Endothelial cell of umbilical vein (primary cell): ENCODE measurements around the gene CSMD2. TPM values are rescaled to one million over a fixed set of nuclear protein-coding genes. Genes with fewer than 3 reads are reported as not detected.

Experiments used
- BruUV-seq: library from RNA; stranded (reverse); fragments of 400-500 nt; replicated peaks from 2 replicates; lab custom pipeline; 2021; lab: Mats Ljungman, UMichigan
- CTCF ChIA-PET: fragments of 300-600, 350-600 bp; sonication (Branson Sonifier 250); formaldehyde crosslinking; loops from one replicate; lab custom pipeline; 2021; ENCODE audit warnings: antibody characterized with exemption, inconsistent platforms; lab: Charles Lee
- POLR2A ChIA-PET: fragments of 300-600, 350-600 bp; sonication (Branson Sonifier 250); formaldehyde crosslinking; loops from one replicate; lab custom pipeline; 2021; ENCODE audit warnings: antibody characterized with exemption, inconsistent platforms; lab: Charles Lee
- DNase-seq: peaks from one replicate; pipeline ENCODE4 v3.0.0-alpha.2; 2011; ENCODE audit warnings: low read depth, low spot score
- FAIRE-seq: peaks from 2 replicates; lab custom pipeline; 2011; peaks lifted over from hg19 to GRCh38; lab: Jason Lieb, UNC
- H2AFZ ChIP-seq: 2 replicates; pipeline ENCODE4 v1.6.0; 2012; ENCODE audit warnings: low read depth, low read length, control low read depth, inconsistent platforms
- H3K27ac ChIP-seq: 2 replicates; pipeline ENCODE4 v1.5.1; 2011; ENCODE audit warnings: low read depth, mild to moderate bottlenecking, control low read depth, low read length, moderate library complexity; ENCODE audit not compliant: insufficient read depth
- H3K27me3 ChIP-seq, 2 experiments: 2 replicates each; pipeline versions ENCODE4 v1.6.0 to v1.6.1; 2011; ENCODE audit warnings: low read length in 2 of 2, mixed read lengths in 1 of 2; ENCODE audit not compliant: control insufficient read depth in 2 of 2, insufficient read depth in 2 of 2
- H3K36me3 ChIP-seq, 2 experiments: 2 replicates in 1 of 2; 3 replicates in 1 of 2; pipeline ENCODE4 v1.5.1; 2011; ENCODE audit warnings: low read length in 2 of 2, mild to moderate bottlenecking in 1 of 2, moderate library complexity in 1 of 2; ENCODE audit not compliant: control insufficient read depth in 2 of 2, insufficient read depth in 2 of 2; ENCODE audit errors: extremely low read depth in 1 of 2
- H3K4me1 ChIP-seq: 3 replicates; pipeline ENCODE4 v1.5.1; 2011; ENCODE audit warnings: mild to moderate bottlenecking, low read length; ENCODE audit not compliant: control insufficient read depth, insufficient read depth; ENCODE audit errors: extremely low read depth
- H3K4me2 ChIP-seq: 2 replicates; pipeline ENCODE4 v1.6.1; 2011; ENCODE audit warnings: low read length, control low read depth, mixed read lengths; ENCODE audit not compliant: insufficient read depth
- H3K4me3 ChIP-seq, 3 experiments: fragments of 200-600 bp in 1 of 3; sonication (generic), shearing (Covaris generic) in 1 of 3; replicated peaks in 1 of 3; 2 replicates each; pipeline ENCODE4 v1.5.1; 2011 to 2016; ENCODE audit warnings: control low read depth in 3 of 3, low read length in 3 of 3, mild to moderate bottlenecking in 2 of 3, inconsistent platforms in 1 of 3, low read depth in 1 of 3, moderate library complexity in 1 of 3; ENCODE audit not compliant: insufficient read depth in 1 of 3
- H3K79me2 ChIP-seq: 2 replicates; pipeline ENCODE4 v1.6.0; 2012; ENCODE audit warnings: low read length, inconsistent platforms; ENCODE audit not compliant: control insufficient read depth, insufficient read depth
- H3K9ac ChIP-seq: replicated peaks from 2 replicates; pipeline ENCODE3; 2011; ENCODE audit warnings: low read length, control low read depth; ENCODE audit not compliant: insufficient read depth; ENCODE audit errors: extremely low read depth
- H3K9me1 ChIP-seq: replicated peaks from 3 replicates; pipeline ENCODE4 v1.6.0; 2011; ENCODE audit warnings: mild to moderate bottlenecking, low read length; ENCODE audit not compliant: control insufficient read depth, insufficient read depth; ENCODE audit errors: extremely low read depth
- H3K9me3 ChIP-seq: replicated peaks from 2 replicates; pipeline ENCODE4 v1.5.1; 2012; ENCODE audit warnings: low read length, inconsistent platforms; ENCODE audit not compliant: control insufficient read depth, insufficient read depth
- H4K20me1 ChIP-seq: replicated peaks from 2 replicates; pipeline ENCODE3; 2011; ENCODE audit warnings: mild to moderate bottlenecking, low read length; ENCODE audit not compliant: control insufficient read depth, insufficient read depth; ENCODE audit errors: extremely low read depth
- EZH2 ChIP-seq: IDR thresholded peaks from 2 replicates; pipeline ENCODE4 v1.6.1; 2012; ENCODE audit warnings: borderline replicate concordance, low read depth, mild to moderate bottlenecking, moderate library complexity, low read length, inconsistent platforms; ENCODE audit not compliant: severe bottlenecking
- FOS ChIP-seq: IDR thresholded peaks from 2 replicates; pipeline ENCODE4 v1.6.1; 2011; ENCODE audit warnings: mild to moderate bottlenecking, low read length, moderate library complexity, borderline replicate concordance; ENCODE audit not compliant: insufficient read depth
- GATA2 ChIP-seq: IDR thresholded peaks from 2 replicates; pipeline ENCODE4 v1.7.0; 2011; ENCODE audit warnings: low read depth, mild to moderate bottlenecking, moderate library complexity, mixed read lengths, low read length; ENCODE audit not compliant: insufficient read length, insufficient read depth
- JUN ChIP-seq: IDR thresholded peaks from 2 replicates; pipeline ENCODE4 v1.6.1; 2011; ENCODE audit warnings: borderline replicate concordance, low read depth; ENCODE audit not compliant: insufficient read length, insufficient read depth
- MYC ChIP-seq: IDR thresholded peaks from one replicate; pipeline ENCODE4 v1.6.1; 2011; ENCODE audit warnings: mild to moderate bottlenecking, low read depth, low read length
- POLR2A ChIP-seq: IDR thresholded peaks from 2 replicates; pipeline ENCODE4 v1.6.1; 2012; ENCODE audit warnings: low read depth, mild to moderate bottlenecking, control low read depth, low read length
- POLR2AphosphoS5 ChIP-seq: IDR thresholded peaks from 2 replicates; pipeline ENCODE4 v1.6.1; 2012; ENCODE audit warnings: low read depth, mild to moderate bottlenecking, control low read depth, low read length, moderate library complexity; ENCODE audit not compliant: insufficient read depth
- dilution Hi-C: fragments of 300-500 bp; cut with MboI; formaldehyde crosslinking; loops from one replicate; pipeline ENCODE4 v1.15.0; 2019; ENCODE audit warnings: low sequenced_read_pairs; ENCODE audit not compliant: extremely low pct_ligation_motif_present
- intact Hi-C: fragments of 100-400 bp; cut with micrococcal nuclease; formaldehyde crosslinking; loops from one replicate; pipeline ENCODE4 v1.10.0; 2022
- polyA plus RNA-seq, 4 experiments: library from polyadenylated mRNA; depleted of rRNA in 3 of 4; stranded (reverse) in 3 of 4; unstranded in 1 of 4; fragments of >200 nt; gene quantifications; 2 replicates each; pipeline versions ENCODE4 v1.2.1 to v1.2.3, GENCODE V29; 2011 to 2012; ENCODE audit warnings: missing spikeins in 1 of 4
- total RNA-seq: library from RNA; stranded (reverse); gene quantifications from 2 replicates; pipeline ENCODE4 v1.2.3, GENCODE V29; 2021
- TF ChIP-seq, protein P1 (sequence below): IDR thresholded peaks from 2 replicates; pipeline ENCODE4 v1.6.1; 2011; ENCODE audit not compliant: insufficient read depth, insufficient read length
- TF ChIP-seq, protein P2 (sequence below), 2 donors: IDR thresholded peaks; 1 replicate in 1 of 2; 2 replicates in 1 of 2; pipeline ENCODE4 v1.5.1; 2011; ENCODE audit warnings: low read length in 2 of 2, mild to moderate bottlenecking in 2 of 2, moderate library complexity in 2 of 2, control low read depth in 1 of 2, inconsistent platforms in 1 of 2, low read depth in 1 of 2; ENCODE audit not compliant: insufficient read depth in 1 of 2; ENCODE audit errors: extremely low read depth in 1 of 2

The CSMD2 gene
- total and polyA plus RNA-seq, 2 donors (not counting 3 experiments of a cell fraction or from before 2014, with no cell fraction given), result under 0.01 TPM; not detected in 1

DNA sequence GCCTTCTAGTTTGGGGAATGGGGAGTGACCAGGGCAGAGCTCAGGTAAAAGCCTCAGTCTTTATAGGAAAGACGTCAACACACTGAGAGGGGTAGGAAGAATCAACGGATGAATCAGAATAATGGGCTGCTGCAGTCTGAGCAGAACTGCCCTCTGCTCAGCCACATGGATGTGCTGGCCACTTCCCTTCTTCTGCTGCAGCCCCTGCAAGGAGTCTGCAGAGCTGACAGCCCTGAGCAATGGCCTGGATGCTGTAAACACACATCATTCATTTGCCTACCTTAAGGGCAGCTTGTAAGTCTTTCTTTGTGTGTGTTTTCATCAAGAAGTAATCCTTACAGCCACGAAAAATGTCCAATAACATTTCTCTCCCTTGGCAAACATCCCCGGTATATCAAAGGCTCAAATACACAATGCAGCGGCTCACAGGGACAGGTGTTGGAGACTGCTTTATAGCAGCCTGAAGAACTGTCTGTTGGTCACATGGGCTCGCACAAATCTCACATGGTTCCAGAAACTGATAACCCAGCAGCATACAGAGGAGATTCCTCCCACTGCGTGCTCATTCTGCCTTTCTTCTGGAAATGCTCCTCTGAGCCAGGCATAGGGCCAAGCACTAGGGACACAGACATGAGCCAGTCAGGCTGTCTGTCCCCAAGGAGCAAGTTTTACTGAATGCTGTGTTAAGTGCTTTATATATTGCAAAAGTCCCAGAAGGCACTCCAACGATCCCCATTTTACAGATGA, 191.1 kb downstream of the CSMD2 start:
- ChIA-PET CTCF (no interaction called here), POLR2A (no interaction called here)
- Histone ChIP-seq H3K9me3 (no peaks in the 10 kb centered on the region), H3K4me3 (no peak overlapping the region), H3K36me3 (no peaks in the 10 kb centered on the region), H3K4me2 (no peak overlapping the region), H3K27ac (no peak overlapping the region), H3K79me2 (no peaks in the 10 kb centered on the region), H3K9ac (no peak overlapping the region), H3K4me1 (no peaks in the 10 kb centered on the region), H2AFZ (no peak overlapping the region), H4K20me1 (no peaks in the 10 kb centered on the region), H3K27me3 (no peaks in the 10 kb centered on the region), H3K9me1 (no peaks in the 10 kb centered on the region)
- intact Hi-C loops (no loop called here), dilution Hi-C loops (no loop called here)
- FAIRE-seq (no peak), DNase-seq (no peak)
- TF ChIP-seq POLR2A, result no peak
- TF ChIP-seq FOS, result no peak
- no peak for TF ChIP-seq POLR2AphosphoS5
- TF ChIP-seq, protein P1, sequence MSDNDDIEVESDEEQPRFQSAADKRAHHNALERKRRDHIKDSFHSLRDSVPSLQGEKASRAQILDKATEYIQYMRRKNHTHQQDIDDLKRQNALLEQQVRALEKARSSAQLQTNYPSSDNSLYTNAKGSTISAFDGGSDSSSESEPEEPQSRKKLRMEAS, result no peak
- TF ChIP-seq, protein P2, sequence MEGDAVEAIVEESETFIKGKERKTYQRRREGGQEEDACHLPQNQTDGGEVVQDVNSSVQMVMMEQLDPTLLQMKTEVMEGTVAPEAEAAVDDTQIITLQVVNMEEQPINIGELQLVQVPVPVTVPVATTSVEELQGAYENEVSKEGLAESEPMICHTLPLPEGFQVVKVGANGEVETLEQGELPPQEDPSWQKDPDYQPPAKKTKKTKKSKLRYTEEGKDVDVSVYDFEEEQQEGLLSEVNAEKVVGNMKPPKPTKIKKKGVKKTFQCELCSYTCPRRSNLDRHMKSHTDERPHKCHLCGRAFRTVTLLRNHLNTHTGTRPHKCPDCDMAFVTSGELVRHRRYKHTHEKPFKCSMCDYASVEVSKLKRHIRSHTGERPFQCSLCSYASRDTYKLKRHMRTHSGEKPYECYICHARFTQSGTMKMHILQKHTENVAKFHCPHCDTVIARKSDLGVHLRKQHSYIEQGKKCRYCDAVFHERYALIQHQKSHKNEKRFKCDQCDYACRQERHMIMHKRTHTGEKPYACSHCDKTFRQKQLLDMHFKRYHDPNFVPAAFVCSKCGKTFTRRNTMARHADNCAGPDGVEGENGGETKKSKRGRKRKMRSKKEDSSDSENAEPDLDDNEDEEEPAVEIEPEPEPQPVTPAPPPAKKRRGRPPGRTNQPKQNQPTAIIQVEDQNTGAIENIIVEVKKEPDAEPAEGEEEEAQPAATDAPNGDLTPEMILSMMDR (IDR thresholded peaks at IDR 0.05; ENCODE audit: extremely low read depth in 1 of 2, insufficient read depth in 1 of 2, low read depth in 1 of 2, low read length in 2 of 2), result no peak
- no peak for TF ChIP-seq EZH2
- no peak for TF ChIP-seq GATA2
- no peak for TF ChIP-seq JUN
- no peak for TF ChIP-seq MYC
- BruUV-seq, result no TSS peak
